HG03378 (cell line): Measurements from ENCODE around the gene PTGIR.
"Not testable (repeated sequence)": the region's sequence is repeated elsewhere in the genome, so short reads cannot be mapped to it uniquely, and the experiment has no call there.

ENCODE experiments used
- ATAC-seq: cut with Tn5 transposase; IDR thresholded peaks from one replicate; pipeline ENCODE4 v1.9.1; 2021; ENCODE audit warnings: mild to moderate bottlenecking, moderate library complexity; ENCODE audit not compliant: unreplicated experiment

The PTGIR gene

DNA sequence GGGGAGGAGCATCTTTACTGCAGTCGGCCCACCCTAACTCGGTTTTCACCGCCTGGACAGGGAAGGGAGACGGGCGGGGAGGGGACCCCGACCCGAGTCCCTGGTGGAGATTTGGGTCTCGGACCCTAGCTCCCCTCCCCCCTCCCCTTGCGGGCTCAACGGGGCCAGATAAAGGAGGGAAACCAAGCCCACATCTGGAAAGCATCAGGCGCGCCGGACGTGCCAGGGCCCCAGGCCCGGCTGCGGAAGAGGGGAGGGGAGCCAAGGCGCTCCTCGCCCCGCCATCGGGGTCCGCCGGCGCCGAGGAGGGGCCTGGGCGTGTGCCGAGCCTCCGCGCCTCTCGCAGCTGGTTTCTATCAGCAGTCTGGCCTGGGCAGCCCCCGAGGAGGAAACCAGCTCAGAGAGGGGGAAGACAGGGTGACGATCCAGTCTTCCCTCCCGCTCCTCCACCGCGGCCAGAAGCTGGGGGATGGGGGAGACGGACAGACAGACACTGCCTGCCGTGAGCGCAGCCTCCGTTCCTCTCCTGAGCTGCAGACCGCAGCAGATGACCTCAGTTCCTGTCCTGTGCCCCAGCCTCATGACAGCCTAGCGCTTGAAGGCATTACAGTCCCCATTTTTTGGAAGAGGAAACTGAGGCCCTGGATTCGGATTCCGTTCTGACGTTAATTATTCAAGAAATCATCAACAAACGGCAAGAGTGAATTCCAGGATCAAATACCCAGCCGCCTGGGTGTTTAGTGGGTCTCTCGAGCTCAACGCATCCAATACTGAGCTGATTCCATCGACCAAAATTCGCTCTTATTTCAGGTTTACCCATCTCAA is 14.7 kb upstream of the PTGIR start:
- no peak for ATAC-seq

DNA sequence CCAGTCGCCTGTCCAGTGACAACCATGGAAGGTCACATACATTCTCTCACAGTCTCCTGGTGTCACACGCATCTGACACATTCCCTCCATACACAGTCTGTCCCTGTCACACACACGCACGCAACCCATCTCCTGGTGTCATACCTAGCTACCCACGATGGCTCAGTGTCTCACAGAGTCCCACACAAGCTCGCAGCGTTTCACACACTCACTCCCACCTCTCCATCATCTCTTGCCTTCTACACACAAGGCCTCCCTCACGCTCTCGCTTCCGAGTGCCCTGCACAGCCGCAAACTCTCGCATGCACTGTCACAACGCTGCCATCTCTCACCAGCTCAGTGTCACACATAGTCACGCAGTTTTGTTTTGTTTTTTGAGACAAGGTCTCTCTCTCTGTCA is 12.3 kb upstream of the PTGIR start:
- ATAC-seq: no peak

DNA sequence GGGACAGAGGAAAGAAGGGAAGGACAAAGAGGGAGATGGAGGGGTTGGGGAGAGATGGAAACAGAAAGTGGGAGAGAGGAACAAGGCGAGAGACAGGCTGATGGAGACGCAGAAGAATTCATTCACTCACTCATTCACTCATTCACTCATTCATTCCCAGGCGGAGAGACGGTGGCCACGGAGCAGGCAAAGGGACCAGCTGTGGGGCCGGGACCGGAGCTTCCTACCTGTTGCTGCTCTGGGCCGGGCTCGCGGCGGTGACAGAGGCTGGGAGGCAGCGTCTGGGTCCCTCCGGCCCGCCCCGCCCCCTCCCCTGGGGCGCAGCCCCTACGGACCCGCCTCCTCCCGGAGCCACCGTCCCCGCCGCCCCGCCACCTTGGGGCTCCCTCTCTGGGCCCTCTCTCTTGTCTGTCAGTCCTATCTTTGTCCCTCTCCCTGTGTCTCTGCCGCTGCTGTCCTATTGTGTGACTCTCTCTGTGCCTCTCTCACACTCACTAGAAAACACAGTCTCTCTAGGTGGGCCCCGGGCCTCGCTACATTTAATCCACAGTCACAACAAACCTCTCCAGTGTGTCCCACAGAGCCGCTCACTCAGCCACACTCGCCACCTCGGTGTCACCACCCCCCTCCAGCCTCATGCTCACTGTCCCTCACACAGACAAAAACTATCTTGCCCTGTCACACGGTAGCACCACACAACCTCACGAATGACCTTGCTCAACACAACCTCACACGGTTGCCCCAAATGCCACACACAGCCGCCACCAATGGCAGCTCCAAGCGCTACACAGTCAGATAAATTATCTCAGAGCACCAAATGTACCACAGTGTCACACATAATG is 11.3 kb upstream of the PTGIR start, which contains the start of gene GNG8:
Gene GNG8 (minus strand): TSS at position 283 of the 842 bp plus-strand sequence. CDS start 1,520 bp downstream, outside the sequence.
- ATAC-seq: no peak

DNA sequence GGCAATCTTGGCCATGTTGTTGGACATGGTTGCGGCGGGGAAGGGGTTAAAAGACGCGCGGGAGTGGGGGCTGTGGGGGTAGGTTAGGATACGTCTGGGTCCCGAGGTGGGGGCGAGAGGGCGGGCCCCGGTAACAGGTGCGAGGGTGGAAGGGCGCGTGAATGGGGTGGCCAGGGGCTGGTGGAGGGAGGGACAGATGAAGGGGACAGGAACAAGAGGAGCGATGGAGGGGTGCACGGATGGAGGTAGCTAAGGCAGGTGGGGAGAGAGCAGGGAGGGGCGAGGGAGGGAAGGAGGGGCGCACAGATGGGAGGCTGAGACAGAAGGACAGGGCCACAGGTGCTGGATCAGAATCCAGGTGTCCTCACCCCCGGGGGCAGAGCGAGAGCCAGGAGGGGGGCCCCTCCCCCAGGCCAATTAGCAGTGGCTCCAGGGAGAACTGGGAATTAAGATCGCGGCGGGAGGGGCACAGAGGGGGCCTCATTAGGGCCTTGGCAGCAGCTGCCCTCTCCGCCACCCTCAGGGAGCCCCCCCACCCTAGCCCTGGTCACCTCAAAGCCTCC is 9.8 kb upstream of the PTGIR start:
- ATAC-seq: no peak

DNA sequence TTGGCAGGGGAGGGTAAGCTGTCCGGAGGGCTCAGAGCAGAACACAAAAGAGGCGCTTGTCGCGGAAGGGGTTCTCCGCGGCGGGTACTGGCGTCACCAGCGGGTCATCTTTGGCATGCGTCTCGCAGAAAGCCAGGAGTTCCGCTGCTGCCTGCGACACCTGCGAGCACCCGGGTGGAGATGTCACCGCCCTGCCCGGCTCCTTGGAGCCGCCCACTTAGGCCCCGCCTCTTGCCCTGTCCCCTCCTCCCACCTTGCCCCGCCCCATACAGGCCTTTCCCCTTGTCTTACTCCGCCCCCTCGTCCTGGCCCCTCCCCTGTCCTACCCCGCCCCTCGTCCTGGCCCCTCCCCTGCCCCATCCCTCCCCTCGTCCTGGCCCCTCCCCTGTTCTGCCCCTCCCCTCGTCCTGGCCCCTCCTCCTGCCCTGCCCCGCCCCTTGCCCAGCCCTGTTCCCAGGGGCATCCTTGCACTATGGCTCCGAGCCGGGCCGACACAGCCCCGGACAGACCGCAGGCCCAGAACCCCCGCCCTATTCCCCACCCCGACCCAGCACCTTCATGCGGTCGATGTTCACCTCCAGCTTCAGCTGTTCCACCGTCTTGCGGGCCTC is 9.3 kb upstream of the PTGIR start:
- ATAC-seq: no peak

DNA sequence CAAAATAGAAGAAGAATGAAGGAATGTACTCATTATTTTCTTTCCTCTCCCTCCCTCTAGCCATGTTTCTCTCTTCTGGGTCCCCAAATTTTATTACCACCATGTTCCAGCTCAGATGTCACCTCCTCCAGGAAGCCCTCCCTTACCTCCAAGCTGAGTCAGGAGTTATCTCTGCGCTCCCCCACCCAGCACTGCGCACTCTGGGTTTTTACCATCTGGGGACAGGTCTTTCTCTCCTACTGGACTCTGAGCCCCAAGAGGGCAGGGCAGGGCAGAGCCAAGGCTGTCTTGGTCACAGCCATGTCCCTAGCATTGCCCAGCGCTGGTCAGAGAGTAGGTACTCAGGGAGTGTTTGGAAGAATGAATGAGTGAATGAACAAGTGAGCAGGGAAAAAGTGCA is 8.2 kb upstream of the PTGIR start:
- no peak for ATAC-seq

DNA sequence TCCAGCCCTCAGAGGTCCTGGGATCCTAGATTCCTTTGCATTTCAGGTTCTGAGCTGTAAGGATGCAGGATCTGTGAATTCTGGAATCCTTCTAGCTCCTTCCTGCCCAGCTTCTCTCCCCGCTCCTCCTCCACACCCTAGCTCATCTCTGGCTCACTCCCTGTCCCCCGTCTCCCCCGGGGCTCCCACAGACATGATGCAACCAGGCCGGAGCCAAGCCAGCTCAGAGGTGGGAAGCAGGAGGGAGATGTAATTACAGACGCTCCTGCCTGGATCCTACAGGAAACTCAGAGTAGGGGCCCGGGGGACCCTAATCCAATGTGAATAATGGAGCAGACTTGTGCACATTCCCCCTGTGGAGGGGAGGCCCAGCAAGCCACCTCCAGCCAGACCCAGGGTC is 6.6 kb upstream of the PTGIR start:
- no peak for ATAC-seq

DNA sequence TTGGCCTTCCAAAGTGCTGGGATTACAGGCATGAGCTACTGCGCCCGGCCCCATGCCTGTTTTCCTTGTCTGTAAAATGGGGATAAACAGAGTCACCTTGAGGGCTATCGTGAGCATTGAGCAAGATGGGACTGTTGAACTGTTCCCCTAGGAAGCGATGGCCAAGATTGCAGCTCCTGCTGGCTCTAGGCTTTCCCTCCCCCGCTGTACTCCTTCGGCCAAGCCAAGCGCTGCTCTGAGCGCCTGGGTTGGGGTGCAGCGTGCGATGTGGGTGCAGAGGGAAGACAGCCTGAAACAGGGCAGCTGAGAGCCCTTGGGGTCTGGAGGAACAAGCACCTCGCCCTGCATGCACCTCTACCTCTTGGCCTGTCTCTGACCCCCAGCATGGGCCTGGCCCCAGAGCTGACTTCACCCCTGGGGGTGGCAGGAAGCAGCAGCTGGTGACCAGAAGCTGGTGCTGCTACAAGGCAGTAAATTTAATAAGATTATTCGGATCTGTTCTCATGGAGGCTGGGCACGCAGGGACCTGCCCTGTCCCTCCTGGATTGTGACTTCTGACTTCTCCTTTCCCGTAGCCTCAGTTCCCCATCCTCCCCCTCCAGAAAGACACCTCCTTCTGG is 5.8 kb upstream of the PTGIR start:
- no peak for ATAC-seq

DNA sequence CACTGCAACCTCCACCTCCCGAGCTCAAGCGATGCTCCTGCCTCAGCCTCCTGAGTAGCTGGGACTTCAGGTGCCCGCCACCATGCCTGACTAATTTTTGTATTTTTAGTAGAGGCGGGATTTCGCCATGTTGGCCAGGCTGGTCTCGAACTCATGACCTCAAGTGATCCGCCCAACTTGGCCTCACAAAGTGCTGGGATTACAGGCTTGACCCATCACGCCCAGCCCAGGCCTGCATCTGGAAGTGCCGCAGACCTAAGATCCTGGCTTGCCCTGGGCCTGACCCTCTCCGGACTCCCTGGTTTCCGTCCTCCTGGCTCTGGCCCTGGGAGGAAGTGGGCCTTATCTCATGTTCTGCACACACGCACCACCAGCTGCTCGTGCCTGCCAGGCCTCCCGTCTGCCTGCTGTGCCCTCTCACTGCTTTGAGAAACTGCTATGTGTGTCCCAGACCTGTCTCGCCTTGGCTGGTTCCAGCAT is 4.7 kb upstream of the PTGIR start:
- ATAC-seq: no peak

DNA sequence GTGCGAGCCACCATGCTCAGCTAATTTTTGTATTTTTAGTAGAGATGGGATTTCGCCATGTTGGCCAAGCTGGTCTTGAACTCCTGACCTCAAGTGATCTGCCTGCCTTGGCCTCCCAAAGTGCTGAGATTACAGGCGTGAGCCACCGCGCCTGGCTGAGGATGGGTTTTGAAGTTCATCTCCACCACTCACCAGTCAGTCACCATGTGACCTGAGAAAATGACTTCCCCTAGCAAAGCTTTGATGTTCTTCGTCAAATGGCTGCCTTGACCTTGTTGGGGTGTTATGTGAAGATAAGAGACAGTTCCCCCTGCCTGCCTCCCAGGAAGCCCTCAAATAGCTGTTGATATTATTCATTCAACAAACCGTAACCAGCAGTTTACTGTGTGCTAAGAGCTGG is 4.1 kb upstream of the PTGIR start:
- ATAC-seq: not testable (repeated sequence)

DNA sequence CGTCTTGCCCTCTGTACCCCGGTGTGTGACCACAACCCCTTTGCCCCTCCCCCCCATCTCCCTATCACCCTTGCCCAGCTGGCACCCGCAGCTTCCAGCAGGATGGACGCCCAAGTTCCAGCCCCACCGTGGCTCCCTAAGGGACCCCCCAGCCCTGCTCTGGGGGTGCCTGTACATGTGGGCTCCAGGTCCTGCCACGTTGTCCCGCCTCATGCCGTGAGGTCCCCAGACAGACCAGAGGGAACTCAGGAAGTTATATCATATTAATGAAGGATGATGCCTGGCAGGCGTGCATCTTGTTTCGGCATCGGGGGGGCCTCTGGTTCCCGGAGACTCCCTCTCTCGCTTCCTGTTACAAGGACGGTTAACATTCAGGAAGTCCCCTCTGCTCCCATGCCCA is 1.6 kb upstream of the PTGIR start:
- ATAC-seq: no peak

DNA sequence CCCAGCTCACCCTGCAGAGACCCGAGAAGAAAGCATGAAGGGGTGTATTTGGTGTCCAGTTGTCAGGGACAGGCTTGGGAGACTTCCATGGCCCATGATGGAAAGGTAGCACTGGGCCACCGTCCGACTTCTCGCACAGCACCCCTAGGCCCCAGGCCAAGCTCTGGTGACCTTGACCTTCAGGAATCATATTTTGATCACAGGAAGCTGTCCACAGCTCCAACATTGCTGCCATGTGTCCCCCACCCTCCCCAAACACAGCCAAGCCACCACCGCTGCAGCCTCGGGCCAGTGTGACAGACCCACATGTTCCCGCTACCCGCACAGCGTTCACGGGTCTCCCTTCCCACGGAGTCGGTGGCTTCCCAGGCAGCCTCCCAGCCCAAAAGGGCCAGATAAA is 842 bp upstream of the PTGIR start:
- ATAC-seq: no peak

DNA sequence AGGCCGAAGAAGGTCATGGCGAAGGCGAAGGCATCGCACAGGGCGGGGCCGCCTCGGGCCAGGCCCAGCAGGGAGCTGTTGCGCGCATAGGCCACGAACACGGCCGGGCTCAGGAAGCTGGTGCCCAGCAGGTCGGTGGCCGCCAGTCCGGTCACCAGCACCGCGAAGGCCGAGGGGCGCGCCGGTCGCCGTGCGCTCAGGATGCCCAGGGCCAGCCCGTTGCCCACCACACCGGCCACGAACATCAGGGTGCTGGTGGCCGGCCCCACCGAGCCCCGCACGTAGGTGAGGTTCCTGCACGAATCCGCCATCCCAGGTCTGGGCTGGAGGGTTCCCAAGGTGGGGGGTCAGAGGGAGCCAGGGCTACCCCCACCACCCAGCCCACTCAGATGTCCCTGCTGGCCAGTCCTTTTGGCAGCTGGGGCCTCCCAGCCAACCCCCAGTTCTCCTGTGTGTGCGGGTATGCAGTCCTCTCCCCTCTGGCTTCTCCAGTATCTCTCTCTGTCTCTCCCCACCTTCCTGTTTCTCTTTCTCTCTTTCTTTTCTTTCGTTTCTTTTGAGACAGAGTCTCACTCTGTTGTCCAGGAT is 880 bp downstream of the PTGIR start:
- ATAC-seq: no peak

DNA sequence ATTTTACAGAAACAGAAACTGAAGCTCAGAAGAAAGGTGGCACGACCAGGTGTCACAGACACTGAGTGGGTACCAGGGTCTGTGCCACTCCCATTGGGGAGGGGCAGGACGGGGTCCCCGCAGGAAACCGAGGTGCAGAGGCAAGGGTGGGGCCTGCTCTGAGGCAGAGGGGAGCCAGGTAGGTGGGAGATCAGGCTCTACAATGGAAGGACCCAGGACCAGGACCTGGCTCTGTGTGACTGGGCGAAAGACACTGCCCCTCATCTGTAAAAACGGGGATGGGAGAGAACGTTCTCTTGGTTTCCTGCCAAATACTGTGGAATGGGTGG is 2.8 kb downstream of the PTGIR start:
- no peak for ATAC-seq

DNA sequence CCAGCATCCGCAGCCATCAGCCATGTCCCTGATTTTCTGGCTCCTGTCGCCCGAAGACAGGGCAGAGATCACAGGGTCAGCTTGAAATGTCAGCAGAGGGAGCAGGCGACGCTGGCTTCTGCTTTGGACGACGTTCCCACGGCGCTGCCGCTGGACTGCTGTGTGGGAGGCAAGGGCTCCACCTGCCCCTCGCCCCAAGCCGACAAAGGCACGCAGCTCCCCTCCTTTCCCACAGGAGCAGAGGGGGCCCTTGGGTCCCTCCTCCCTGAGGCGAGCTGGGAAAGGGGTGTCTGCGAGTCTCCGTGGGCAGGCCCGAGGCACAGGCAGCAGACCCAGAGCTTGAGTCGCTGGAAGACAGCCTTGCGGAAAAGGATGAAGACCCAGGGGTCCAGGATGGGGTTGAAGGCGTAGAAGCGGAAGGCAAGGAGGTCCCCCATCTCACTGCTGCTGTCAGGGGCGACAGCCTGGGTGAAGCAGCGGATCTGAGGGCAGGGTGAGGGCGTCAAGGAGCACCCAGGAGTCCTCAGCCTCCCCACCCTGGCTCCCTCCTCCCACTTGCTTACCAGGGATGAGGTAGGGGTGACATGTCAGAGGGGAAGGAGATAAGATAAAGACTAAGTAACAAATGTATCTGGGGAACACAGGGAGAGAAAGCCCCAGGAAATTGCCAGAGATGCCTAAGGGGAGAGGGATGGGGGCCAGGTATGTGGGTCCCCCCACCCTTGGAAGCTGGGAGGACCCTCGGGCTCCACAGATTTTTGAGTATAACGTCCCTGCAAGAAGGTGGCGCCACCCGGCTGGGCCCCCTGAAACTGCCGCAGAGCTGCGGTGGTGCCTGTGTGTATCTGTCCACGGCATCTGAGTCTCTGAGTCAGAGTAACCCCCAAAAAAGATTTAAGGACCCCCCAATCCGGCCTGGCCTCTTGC is 3.4 kb downstream of the PTGIR start:
- no peak for ATAC-seq

DNA sequence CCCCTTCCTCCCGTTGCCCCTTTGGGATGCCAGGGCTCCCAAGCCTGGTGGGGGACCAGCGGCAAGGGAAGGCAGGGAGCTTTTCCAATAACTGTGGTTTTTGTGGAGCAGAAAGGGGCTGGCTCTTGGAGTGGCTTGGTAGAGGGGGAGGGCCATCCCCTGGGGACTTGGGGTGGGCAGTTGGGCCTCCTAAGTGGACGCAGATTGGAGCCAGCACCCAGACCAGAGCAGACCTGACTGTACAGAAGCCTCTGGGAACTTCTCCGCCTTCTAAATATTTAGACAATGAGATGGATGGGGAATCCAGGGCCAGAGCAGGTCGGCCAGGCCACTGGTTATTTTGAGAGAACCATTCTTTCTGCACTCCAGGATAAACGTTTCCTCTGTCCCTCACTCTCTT is 4.2 kb downstream of the PTGIR start:
- ATAC-seq: no peak

DNA sequence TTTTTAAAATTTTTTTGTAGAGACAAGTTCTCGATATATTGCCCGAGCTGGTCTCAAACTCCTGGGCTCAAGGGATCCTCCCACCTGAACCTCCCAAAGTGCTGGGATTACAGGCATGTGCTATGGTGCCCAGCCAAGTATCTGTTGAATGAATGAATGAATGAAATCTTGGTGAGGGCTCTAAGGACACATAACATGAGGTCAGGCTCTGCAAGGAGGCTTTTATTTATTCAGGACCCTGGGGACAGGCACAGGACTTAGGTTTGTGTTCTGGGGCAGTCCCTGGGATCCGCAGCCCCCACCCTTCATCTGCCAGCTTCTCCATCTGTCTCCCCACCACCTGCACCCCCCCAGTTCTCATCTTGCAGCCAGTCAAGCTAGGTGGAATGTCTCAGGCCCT is 4.6 kb downstream of the PTGIR start:
- no peak for ATAC-seq

DNA sequence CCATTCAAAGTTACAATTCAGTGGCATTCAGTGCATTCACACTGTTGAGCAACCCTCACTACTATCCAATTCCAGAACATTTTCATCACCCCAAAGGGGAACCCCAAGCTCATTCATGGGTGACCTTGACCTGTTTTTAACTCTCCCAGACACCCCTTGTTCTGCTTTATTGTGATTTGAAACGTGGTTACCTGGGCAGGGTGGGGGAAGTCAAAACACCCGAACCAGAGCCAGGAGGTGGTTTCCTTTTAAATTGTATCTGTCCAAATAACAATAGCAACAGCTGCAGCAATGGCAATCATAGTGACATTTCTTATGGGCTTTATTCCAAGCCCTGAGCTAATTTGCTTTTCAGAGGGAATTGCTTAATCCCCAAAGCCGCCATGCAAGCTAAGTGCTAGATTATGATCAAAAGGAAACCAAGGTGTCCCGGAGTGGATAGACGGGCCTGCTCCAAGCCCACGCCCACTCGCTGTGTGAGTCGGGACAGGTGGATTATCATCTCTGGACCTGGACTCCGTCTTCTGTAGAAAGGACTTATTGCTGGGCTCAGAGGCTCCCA is 6.1 kb downstream of the PTGIR start:
- no peak for ATAC-seq

DNA sequence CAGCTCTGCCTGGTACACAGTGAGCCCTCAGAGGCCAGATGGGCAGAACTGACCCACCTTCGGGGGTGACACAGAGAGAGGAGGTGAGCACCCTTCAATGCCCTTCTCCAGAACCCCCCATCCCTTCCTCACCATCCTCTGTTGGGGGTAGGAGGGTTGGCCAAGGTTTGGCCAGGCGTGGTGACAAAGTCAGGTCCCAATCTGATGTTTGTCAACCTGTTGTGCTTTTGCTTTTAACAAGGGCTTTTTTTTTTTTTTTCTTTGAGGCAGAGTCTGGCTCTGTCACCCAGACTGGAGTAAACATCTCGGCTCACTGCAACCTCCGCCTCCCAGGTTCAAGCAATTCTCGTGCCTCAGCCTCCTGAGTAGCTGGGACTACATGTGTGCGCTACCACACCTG is 7.3 kb downstream of the PTGIR start:
- ATAC-seq: no peak
